ENCODE data around the gene PLA2G4D. TPM values are rescaled to one million over a fixed set of nuclear protein-coding genes. Genes with fewer than 3 reads are reported as not detected.

PLA2G4D gene
- total RNA-seq, 2 experiments from 2014 or later, result not detected

DNA sequence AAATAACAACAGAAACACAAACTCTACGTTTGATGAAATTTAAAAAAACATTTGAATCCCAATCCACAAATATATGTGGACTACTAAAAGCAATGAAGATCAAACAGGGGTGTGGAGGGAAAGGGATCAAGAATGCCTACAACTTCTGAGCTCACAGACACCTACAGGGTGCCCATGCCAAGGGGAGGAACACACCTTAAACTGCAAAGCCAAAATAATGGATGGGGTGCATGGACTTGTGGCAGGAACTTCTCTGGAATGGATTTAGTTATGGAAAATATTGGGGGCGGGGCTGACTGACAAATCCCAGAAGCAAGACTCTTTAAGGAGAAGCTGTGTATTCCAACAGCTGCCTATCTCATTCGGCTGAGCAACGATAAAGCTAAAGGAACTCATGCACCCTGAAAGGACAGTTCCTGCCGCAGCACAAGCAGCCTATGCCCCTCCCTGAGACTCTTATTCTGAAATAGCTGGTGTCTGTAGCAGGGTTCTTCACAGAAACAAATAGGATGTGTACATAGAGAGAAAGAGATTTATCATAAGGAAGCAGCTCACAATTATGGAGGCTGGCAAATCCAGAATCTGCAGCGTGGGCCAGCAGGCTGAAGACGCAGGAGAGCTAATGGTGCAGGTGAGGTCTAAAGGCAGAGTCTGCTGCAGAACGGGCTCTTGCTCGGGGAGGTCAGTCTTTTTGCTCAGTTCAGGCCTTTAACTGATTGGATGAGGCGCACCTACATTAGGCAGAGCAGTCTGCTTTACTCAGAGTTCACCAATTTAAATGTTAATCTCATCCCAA lies 24.5 kb upstream of the PLA2G4D start:
- no peak for DNase-seq
- ATAC-seq (ENCODE audit: low read depth), result peak; percentile 58
- H3K27ac Mint-ChIP-seq, result no peak overlapping the region
- peaks cover 5% of the 10 kb centered on the region for H3K4me1 Mint-ChIP-seq
- POLR2A ChIA-PET, result interaction anchor here (0.8 kb wide), 1 partner anchor 786 kb away, joined by 3 read pairs; the partner anchor contains the start of genes NUSAP1 and OIP5
- H3K36me3 Mint-ChIP-seq, result no peaks in the 10 kb centered on the region
- peak overlapping the region; percentile 26 for H3K4me3 Mint-ChIP-seq
- peaks cover 25% of the 10 kb centered on the region for H3K27me3 Mint-ChIP-seq
- H3K9me3 Mint-ChIP-seq, result peaks cover 1% of the 10 kb centered on the region

- no peak for DNase-seq
- Mint-ChIP-seq H3K36me3 (peaks cover 9% of the 10 kb centered on the region), H3K4me1 (peaks cover 19% of the 10 kb centered on the region), H3K27me3 (peaks cover 38% of the 10 kb centered on the region), H3K27ac (no peak overlapping the region), H3K9me3 (peaks cover 1% of the 10 kb centered on the region), H3K4me3 (no peak overlapping the region)
- ATAC-seq (ENCODE audit: low read depth), result no peak
- POLR2A ChIA-PET, result interaction anchor here (0.8 kb wide), 1 partner anchor 96 kb away, joined by 3 read pairs; the partner anchor contains the start of gene VPS39
Observed at GRCh38 chr15:42111924-42112323, 17.6 kb upstream of the PLA2G4D start.

GRCh38 chr15:42110367-42110766 lies 16.0 kb upstream of the PLA2G4D start:
- Mint-ChIP-seq H3K36me3 (peaks cover 9% of the 10 kb centered on the region), H3K9me3 (no peaks in the 10 kb centered on the region), H3K27me3 (peaks cover 43% of the 10 kb centered on the region), H3K4me3 (no peak overlapping the region), H3K4me1 (peaks cover 22% of the 10 kb centered on the region), H3K27ac (no peak overlapping the region)
- POLR2A ChIA-PET, result no interaction called here
- DNase-seq (no peak), ATAC-seq (ENCODE audit: low read depth) (no peak)

DNA sequence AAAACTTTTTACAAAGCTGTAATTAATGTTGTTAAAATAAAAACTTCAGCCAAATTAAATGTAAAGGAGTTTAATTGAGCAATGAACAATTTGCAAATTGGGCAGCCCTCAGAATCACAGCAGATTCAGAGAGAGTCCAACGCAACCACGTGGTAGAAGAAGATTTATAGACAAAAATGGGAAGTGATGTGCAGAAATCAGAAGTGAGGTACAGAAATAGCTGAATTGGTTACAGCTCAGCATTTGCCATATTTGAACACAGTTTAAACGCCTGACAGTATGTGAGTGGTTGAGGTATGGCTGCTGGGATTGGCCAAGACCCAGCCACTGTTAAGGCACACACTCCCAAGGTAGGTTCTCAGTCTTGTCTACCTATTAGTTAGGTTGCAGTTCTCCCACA lies 14.4 kb upstream of the PLA2G4D start:
- no peaks in the 10 kb centered on the region for H3K9me3 Mint-ChIP-seq
- POLR2A ChIA-PET, result no interaction called here
- H3K27me3 Mint-ChIP-seq, result peaks cover 44% of the 10 kb centered on the region
- H3K27ac Mint-ChIP-seq, result no peak overlapping the region
- DNase-seq (no peak), ATAC-seq (ENCODE audit: low read depth) (no peak)
- no peak overlapping the region for H3K4me3 Mint-ChIP-seq
- H3K36me3 Mint-ChIP-seq, result peaks cover 9% of the 10 kb centered on the region
- H3K4me1 Mint-ChIP-seq, result peaks cover 26% of the 10 kb centered on the region

GRCh38 chr15:42108189-42108588 lies 13.8 kb upstream of the PLA2G4D start:
- Mint-ChIP-seq H3K9me3 (no peaks in the 10 kb centered on the region), H3K27ac (no peak overlapping the region), H3K4me3 (no peak overlapping the region), H3K4me1 (peaks cover 26% of the 10 kb centered on the region), H3K36me3 (peaks cover 9% of the 10 kb centered on the region), H3K27me3 (peaks cover 40% of the 10 kb centered on the region)
- POLR2A ChIA-PET, result no interaction called here
- DNase-seq, result no peak
- ATAC-seq (ENCODE audit: low read depth), result no peak

GRCh38 chr15:42107473-42107872 lies 13.1 kb upstream of the PLA2G4D start:
- H3K9me3 Mint-ChIP-seq, result no peaks in the 10 kb centered on the region
- no peak for ATAC-seq (ENCODE audit: low read depth)

DNA sequence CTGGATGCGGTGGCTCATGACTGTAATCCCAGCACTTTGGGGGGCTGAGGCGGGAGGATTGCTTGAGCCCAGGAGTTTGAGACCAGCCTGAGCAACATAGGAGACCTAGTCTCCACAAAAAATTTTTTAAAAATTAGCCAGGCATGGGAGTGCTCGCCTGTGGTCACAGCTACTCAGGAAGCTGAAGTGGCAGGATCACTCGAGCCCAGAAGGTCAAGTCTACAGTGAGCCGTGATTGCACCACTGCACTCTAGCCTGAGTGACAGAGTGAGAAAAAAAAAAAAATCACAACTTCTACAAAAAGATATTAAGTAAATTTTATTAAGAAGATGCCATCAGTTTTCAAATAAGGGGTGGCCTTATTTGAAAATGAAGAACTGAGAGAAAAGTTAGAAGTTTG lies 11.9 kb upstream of the PLA2G4D start:
- no peak for ATAC-seq (ENCODE audit: low read depth)
- no peak for DNase-seq
- Mint-ChIP-seq H3K4me3 (no peak overlapping the region), H3K9me3 (no peaks in the 10 kb centered on the region), H3K27ac (no peak overlapping the region), H3K27me3 (peaks cover 34% of the 10 kb centered on the region), H3K4me1 (peaks cover 16% of the 10 kb centered on the region), H3K36me3 (peaks cover 6% of the 10 kb centered on the region)
- POLR2A ChIA-PET, result no interaction called here

More at GRCh38 chr15:42107473-42107872, 13.1 kb upstream of the PLA2G4D start:
- H3K27me3 Mint-ChIP-seq, result peaks cover 35% of the 10 kb centered on the region
- no peak for DNase-seq
- H3K4me1 Mint-ChIP-seq, result peaks cover 24% of the 10 kb centered on the region
- peak overlapping the region; percentile 43 for H3K27ac Mint-ChIP-seq
- H3K36me3 Mint-ChIP-seq, result peaks cover 7% of the 10 kb centered on the region
- peak overlapping the region; percentile 27 for H3K4me3 Mint-ChIP-seq
- POLR2A ChIA-PET, result interaction anchor here (0.6 kb wide), 1 partner anchor 484 kb away, joined by 4 read pairs; no protein-coding TSS in a partner anchor

GRCh38 chr15:42104095-42104891 lies 9.9 kb upstream of the PLA2G4D start:
- Mint-ChIP-seq H3K4me3 (no peak overlapping the region), H3K36me3 (peaks cover 1% of the 10 kb centered on the region), H3K9me3 (no peaks in the 10 kb centered on the region), H3K27ac (no peak overlapping the region), H3K27me3 (peaks cover 32% of the 10 kb centered on the region), H3K4me1 (peaks cover 17% of the 10 kb centered on the region)
- POLR2A ChIA-PET, result no interaction called here
- ATAC-seq (ENCODE audit: low read depth) (no peak), DNase-seq (no peak)

DNA sequence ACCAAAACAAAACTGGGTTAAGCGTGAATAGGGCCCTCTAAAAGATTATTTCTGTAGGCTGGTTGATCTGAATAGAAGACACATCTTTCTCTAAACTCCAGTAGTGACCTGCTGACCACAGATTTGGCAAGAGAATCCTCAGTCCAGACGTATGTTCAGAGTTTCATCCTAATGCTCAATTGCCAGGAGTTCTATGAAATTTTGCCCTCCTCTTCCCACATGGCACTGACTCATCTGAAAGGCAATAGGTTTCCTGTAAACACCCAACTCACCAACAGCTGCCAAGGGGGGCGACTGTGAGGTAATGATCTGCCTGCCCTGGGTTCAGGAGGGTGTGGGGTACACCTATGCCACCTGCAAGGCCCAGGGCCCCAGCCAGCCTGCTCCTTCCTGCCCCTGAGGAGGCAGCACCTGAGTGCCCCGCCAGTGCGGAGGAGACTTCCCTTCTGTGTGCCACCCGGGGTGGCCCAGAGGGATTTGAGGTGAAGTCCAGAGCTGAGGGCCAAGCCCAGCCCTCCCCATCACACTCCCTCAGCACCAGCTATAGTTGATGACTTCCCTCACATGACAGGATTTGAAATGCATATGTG lies 8.4 kb upstream of the PLA2G4D start:
- H3K4me3 Mint-ChIP-seq, result no peak overlapping the region
- no peak overlapping the region for H3K27ac Mint-ChIP-seq
- ATAC-seq (ENCODE audit: low read depth) (no peak), DNase-seq (no peak)
- H3K27me3 Mint-ChIP-seq, result peaks cover 27% of the 10 kb centered on the region
- H3K36me3 Mint-ChIP-seq, result no peaks in the 10 kb centered on the region
- no peaks in the 10 kb centered on the region for H3K9me3 Mint-ChIP-seq
- POLR2A ChIA-PET, result no interaction called here
- H3K4me1 Mint-ChIP-seq, result peaks cover 17% of the 10 kb centered on the region

- no peak for ATAC-seq (ENCODE audit: low read depth)
- POLR2A ChIA-PET, result no interaction called here
Observed at GRCh38 chr15:42101861-42102260, 7.5 kb upstream of the PLA2G4D start.

DNA sequence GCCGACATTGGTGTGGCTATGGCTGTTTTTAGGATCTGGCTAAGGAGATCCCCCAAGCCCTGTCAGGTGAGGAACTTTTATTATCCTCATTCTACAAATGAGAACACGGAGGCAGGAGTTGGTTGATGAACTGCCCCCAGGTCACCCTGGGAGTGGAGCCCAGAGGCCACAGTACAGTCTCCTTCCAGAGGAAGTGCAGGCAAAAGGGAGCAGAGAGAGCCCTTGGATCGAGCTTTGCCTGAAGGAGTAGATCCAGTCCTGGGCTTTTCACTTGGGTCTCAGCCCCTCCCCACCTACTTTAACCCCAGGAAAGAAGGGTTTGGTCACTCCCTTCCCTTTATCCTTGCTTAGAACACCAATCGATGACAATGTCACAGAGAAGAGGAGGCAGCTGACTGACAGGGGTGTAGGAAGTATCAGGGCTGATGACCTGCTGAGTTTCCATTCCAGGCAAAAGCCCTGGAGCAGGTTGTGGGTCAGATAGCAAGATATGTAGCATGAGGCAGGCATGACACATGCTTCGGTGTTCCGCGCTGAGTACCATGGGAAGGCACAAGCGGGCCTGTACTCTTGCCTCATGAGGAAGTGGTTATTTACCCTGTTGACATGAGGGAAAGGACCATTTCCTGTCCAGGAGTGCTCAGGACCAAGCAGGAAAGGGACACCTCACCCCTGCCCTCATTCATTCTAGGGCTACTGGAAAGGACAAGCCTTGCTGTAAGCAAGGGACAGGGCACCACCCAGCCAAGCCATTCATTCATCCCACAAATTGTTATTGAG lies 5.8 kb upstream of the PLA2G4D start:
- DNase-seq, result no peak
- Mint-ChIP-seq H3K4me1 (peaks cover 8% of the 10 kb centered on the region), H3K27me3 (peaks cover 13% of the 10 kb centered on the region), H3K9me3 (no peaks in the 10 kb centered on the region), H3K27ac (no peak overlapping the region), H3K36me3 (no peaks in the 10 kb centered on the region), H3K4me3 (no peak overlapping the region)
- POLR2A ChIA-PET, result no interaction called here
- ATAC-seq (ENCODE audit: low read depth), result no peak

More at GRCh38 chr15:42101861-42102260, 7.5 kb upstream of the PLA2G4D start:
- no peak for DNase-seq
- Mint-ChIP-seq H3K9me3 (no peaks in the 10 kb centered on the region), H3K4me3 (no peak overlapping the region), H3K27ac (no peak overlapping the region), H3K36me3 (no peaks in the 10 kb centered on the region), H3K27me3 (peaks cover 20% of the 10 kb centered on the region), H3K4me1 (peaks cover 12% of the 10 kb centered on the region)

DNA sequence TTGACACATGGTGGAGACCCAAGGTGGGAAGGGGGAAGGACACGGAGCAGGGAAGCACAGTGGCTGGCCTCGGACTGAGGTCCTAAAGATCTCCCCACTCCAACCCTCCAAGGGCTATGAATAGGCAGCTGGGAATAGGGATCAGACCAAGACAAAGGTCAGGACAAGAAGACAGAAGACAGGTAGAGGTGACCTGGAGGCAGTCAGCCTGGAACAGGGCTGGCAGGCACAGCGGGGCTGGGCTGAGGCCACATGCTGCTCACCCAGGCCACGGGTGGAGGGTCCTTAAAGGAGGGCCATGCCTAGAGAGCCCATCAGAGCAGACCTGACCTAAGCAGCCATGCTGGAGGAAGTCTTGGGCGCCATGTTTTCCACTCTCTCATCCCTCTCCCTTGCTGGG lies 2.7 kb upstream of the PLA2G4D start:
- H3K27me3 Mint-ChIP-seq, result peaks cover 9% of the 10 kb centered on the region
- POLR2A ChIA-PET, result no interaction called here
- no peak for ATAC-seq (ENCODE audit: low read depth)
- no peak overlapping the region for H3K27ac Mint-ChIP-seq
- no peaks in the 10 kb centered on the region for H3K36me3 Mint-ChIP-seq
- H3K4me1 Mint-ChIP-seq, result peaks cover 5% of the 10 kb centered on the region
- no peaks in the 10 kb centered on the region for H3K9me3 Mint-ChIP-seq
- H3K4me3 Mint-ChIP-seq, result no peak overlapping the region
- DNase-seq, result no peak

DNA sequence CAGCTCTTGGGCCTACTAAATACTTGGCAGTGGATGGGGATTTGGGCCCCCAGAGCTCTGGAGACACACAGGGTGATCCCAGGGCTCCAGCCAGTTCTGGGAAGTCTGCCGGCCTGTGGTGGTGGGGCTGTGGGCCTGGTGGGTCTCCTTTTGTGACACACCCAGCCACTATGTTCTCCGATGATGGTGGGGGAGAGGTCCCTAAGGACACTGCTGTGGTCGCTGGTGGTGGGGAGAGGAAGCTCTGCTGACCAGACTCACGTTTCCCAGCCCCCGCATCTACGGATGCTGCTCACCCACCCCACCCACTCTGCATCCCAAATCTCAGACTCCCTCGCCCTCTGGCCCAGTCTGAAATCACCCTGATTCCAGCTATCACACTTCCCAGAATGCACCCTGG lies 396 bp downstream of the PLA2G4D start:
- peaks cover 14% of the 10 kb centered on the region for H3K27me3 Mint-ChIP-seq
- DNase-seq (no peak), ATAC-seq (ENCODE audit: low read depth) (no peak)
- H3K4me3 Mint-ChIP-seq, result no peak overlapping the region
- no peak overlapping the region for H3K27ac Mint-ChIP-seq
- POLR2A ChIA-PET, result no interaction called here
- H3K9me3 Mint-ChIP-seq, result no peaks in the 10 kb centered on the region
- no peaks in the 10 kb centered on the region for H3K36me3 Mint-ChIP-seq
- peaks cover 2% of the 10 kb centered on the region for H3K4me1 Mint-ChIP-seq
